Measurements from ENCODE around the gene FRMD1.

DNA sequence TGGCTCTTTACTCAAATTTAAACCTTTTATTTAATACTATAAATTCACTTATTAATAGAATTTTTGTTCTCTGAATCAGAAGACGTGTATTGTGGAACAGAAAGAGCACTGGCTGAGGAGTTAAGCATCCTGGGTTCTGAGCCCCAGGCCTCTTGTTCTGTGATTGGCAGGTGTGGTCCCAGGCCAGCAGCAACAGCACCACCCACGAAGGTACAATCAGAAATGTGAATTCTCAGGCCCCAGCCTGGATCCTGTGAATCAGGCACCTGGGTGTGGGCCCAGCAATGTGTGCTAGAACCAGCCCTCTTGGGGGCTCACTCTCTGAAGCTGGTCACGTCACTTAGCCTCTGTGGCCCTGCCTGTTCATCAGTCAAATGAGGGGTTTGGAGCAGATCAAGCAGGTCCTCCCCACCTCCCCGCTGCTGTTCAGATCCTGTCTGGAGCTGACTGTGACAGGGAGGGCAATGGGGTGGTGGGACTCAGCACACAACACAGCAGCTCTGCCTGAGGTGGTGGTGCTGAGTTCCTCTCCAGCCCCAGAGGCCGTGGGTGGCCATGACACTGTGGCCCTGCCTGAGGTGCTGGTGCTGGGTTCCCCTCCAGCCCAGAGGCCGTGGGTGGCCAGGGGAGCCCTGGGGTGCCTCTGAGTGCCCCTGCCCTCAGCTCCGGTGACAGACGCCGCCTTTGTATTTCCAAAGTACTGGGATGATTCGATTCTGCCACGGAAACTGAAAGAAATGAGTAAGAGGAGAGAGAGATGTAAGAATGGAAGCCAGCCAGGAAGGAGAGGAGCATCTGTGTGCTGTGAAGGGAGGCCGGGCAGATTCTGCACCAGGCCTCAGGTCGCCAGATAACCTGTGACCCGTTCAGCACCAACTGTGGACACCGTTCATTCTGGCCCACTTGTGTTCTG lies 41.6 kb upstream of the FRMD1 start:
- TF ChIP-seq GATA2 (IDR thresholded peaks at IDR 0.05; ENCODE audit: insufficient read depth, insufficient read length, low read depth, low read length) = no peak
- TF ChIP-seq, protein P1, sequence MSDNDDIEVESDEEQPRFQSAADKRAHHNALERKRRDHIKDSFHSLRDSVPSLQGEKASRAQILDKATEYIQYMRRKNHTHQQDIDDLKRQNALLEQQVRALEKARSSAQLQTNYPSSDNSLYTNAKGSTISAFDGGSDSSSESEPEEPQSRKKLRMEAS (IDR thresholded peaks at IDR 0.05; ENCODE audit: insufficient read depth, insufficient read length) = no peak
